ENCODE results near the gene PIP5KL1.

- TF ChIP-seq JUN (IDR thresholded peaks at IDR 0.05; ENCODE audit: borderline replicate concordance, insufficient read depth, insufficient read length, low read depth) (no peak), POLR2A (IDR thresholded peaks at IDR 0.05; ENCODE audit: low read depth, low read length) (no peak)
- TF ChIP-seq, protein P1, sequence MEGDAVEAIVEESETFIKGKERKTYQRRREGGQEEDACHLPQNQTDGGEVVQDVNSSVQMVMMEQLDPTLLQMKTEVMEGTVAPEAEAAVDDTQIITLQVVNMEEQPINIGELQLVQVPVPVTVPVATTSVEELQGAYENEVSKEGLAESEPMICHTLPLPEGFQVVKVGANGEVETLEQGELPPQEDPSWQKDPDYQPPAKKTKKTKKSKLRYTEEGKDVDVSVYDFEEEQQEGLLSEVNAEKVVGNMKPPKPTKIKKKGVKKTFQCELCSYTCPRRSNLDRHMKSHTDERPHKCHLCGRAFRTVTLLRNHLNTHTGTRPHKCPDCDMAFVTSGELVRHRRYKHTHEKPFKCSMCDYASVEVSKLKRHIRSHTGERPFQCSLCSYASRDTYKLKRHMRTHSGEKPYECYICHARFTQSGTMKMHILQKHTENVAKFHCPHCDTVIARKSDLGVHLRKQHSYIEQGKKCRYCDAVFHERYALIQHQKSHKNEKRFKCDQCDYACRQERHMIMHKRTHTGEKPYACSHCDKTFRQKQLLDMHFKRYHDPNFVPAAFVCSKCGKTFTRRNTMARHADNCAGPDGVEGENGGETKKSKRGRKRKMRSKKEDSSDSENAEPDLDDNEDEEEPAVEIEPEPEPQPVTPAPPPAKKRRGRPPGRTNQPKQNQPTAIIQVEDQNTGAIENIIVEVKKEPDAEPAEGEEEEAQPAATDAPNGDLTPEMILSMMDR (IDR thresholded peaks at IDR 0.05; ENCODE audit: extremely low read depth in 1 of 2, insufficient read depth in 1 of 2, low read depth in 1 of 2, low read length in 2 of 2) = no peak
Observed at GRCh38 chr9:127963041-127963358, 32.4 kb upstream of the PIP5KL1 start.

Data from endothelial cell of umbilical vein (primary cell).